Stimulated activated CD8-positive, alpha-beta memory T cell treated with anti-CD3 and anti-CD28 coated beads, Interleukin-12 subunit alpha, Interleukin-12 subunit beta, amount 100 ng/mL, for 1 hour (primary cell): ENCODE results near the gene UGT2A3.

Experiments used
- DNase-seq: peaks from one replicate; pipeline ENCODE4 v3.0.0-alpha.2; 2020; ENCODE audit warnings: low read depth

The UGT2A3 gene

GRCh38 chr4:68912807-68913206 lies 38.8 kb downstream of the UGT2A3 start:
- no peak for DNase-seq

DNA sequence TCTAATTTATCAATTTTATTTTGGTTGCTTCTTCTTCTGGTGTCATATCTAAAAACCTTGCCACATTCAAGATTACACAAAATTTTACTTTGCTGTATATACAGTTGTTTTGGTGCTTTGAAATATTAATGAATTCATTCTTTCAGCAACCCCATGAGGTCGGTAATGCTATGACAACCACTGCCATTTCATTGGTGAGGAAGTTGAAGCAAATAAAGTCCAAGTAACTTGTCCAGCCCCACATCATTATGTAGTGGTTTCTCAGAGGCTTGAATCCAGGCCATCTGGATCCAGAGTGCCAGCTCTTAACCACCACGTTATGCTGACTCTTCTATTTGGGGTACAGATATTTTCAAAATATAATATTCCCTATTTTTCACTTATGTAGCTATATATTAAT lies 42.2 kb downstream of the UGT2A3 start:
- no peak for DNase-seq

- no peak for DNase-seq
Observed at GRCh38 chr4:68907788-68908700, 43.6 kb downstream of the UGT2A3 start.

GRCh38 chr4:68907245-68907644 lies 44.4 kb downstream of the UGT2A3 start:
- DNase-seq = no peak

GRCh38 chr4:68906780-68907137 lies 44.8 kb downstream of the UGT2A3 start:
- no peak for DNase-seq

GRCh38 chr4:68905939-68906779 lies 45.4 kb downstream of the UGT2A3 start:
- DNase-seq = no peak

GRCh38 chr4:68905598-68905938 lies 46.0 kb downstream of the UGT2A3 start:
- no peak for DNase-seq

DNA sequence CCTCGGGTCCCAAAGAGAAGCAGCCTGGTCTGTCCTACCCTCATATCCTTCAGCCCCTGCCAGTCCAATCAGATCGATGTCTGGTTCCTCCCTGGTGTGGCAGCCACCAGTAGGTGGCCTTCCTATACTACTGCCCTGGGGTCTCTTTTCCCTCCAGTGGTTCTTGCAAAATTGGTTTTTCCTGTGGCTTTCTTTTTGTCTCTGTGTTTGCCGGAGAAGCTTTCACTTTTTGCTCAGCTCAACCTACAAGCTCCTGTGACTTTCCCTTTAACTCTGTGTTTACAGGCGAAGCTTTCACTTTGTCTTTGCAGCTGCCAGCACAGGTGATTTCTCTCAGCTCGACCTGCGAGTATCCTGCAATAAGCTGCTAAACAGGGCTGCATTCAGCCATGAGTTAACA lies 46.8 kb downstream of the UGT2A3 start:
- no peak for DNase-seq

DNA sequence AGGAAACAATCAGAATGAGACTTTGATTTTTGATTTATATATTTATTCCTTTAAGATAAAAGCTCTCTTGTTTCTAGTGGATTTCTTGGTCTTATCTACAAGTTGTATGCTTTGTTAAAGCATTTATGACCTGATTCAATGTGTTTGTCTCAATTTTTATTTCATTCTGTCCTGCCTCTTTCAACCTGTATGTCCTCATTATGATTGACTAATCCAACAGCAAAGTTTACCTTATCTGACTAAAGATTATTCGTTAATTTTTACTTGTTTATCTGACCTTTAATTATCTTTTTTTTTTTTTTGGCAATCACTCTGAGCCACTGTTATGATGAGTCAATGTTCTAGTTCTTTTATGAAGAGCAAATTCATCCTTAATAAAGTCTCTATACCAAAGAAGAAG lies 54.9 kb downstream of the UGT2A3 start:
- no peak for DNase-seq

GRCh38 chr4:68895561-68896198 lies 55.9 kb downstream of the UGT2A3 start:
- DNase-seq = no peak

DNA sequence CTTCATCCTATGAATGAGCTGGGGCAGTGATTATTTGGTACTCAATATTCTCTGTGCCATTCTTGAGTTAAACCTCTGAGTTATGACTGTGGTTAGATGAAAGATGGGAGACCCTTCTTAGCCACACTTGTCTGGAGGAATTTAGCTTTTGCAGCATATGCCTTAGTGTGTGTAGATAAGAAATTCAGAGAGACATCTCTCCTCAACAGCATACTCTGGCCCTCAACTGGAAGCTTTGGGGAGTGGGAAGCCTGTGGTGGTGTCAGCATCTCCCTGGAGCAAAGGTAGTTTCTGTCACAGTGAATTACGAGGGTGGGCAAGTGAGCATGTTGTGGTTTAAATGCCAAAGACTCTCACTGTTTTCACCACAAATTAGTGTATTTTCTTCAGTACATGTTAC lies 58.7 kb downstream of the UGT2A3 start:
- DNase-seq = no peak

DNA sequence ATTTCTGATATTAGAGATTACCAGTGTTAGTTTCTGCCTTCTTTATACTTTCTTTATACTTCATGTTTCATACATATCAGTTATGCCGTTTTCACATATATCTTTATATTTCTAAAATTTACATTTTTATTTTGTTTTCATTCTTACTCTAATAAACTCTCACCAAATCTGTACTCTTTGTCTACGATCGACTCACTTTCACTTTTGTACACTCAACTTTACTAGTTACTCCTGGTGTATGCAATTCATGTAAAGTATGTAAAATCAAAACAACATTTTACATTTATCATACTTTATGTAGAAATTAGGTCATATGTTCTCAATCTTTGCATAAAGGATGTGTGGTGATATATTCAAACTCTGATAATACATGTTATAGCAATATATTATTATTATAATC lies 59.9 kb downstream of the UGT2A3 start:
- no peak for DNase-seq

DNA sequence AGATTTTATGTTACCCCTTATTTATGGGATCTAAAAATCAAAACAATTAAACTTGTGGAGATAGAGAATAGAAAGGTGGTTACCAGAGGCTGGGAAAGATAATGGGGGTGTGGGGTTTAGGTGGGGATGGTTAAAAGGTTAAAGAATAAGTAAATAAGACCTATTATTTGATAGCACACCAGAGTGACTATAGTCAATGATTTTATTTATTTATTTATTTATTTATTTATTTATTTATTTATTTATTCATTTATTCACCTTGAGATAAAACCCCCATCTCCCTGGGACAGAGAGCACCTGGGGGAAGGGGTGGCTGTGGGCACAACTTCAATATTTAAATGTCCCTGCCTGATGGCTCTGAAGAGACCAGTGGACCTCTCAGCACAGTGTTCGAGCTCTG lies 66.1 kb downstream of the UGT2A3 start:
- DNase-seq = no peak

- no peak for DNase-seq
Observed at GRCh38 chr4:68883870-68884269, 67.7 kb downstream of the UGT2A3 start.
